Measurements from ENCODE around the gene AXL.
A peak's percentile ranks its signal among the peaks of the same experiment; 100 is the strongest.

The AXL gene

DNA sequence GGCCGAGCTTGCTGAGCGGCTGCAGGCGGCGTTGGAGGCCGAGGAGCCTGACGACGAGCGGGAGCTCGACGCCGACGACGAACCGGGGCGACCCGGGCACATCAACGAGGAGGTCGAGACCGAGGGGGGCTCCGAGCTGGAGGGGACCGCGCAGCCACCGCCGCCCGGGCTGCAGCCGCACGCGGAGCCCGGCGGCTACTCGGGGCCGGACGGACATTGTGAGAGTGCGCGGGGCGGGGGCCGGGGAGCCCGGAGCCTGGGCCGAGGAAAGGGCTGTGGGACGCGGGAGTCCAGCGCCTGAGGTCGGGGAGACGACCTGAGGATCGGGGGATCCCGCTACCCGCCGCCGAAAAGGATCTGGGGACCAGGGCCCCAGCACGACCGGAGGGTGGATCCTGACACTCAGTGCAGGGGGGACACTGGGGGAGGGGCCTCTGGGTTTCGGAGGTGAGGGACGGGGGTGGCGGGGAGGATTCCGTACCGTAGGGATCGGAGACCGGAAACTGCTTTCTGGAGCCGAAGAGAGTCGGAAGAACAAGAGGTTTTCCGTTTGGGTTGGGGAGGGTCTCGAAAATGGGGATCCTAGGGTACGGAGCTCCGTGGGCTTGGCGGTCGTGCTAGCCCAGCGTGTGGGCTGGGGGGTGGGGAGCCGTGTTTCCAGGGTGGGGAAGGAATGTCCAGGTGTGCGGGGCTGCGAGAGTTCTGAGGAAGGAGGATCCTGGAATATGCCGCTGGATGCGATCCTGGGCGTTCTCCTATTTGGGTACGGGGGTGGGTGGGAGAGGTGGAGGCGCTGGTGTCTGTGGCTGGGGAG is 45.8 kb downstream of the AXL start:
- TF ChIP-seq ZFP3 (CRISPR knock-in tag; IDR thresholded peaks at IDR 0.05), result 0 out of 2 replicates have a peak, but pooled peaks have one; percentile 5
- TF ChIP-seq ZNF70 (CRISPR knock-in tag; IDR thresholded peaks at IDR 0.05), result no peak
- no peak; the same call in 2 of the 3 replicates for ATAC-seq

DNA sequence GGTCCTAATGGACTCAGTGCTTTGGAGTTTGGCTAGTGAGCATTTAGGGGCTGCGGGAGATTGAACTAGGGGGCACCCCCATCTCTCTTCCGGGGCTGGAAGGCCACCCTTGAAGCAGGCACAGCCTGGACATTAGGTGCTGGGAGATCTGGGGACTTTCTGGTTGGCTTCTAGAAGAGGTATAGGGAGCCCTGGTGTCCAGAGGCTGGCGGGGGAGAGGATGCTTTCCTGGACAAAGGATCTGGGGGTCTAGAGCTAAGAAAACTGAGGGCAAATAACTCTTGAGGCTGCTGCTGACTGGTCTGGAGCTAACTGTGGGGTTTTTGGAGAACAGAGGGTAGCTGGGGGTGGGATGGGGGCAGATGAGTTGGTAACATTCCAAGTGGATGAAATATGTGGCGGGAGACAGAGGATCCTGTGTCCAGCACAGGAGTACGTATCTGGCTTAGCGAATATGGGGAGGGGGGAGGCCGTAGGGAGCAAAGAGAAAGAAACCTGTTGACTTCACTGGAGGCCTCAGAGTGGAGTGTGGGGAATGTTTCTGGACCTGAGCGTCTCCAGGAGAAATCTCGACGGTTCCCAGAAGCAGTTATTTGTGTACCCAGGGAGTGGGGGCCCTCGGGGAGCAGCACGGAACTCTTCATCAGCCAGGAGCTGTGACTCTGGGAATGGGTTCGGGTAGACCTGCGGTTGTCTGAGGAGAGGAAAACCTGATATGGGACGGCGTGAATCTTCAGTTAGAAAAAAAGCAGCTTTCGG is 46.6 kb downstream of the AXL start:
- no peak for ATAC-seq
- no peak for TF ChIP-seq ARNTL (CRISPR knock-in tag; IDR thresholded peaks at IDR 0.05; ENCODE audit: borderline replicate concordance, low read depth)
- no peak for TF ChIP-seq ZC3H10 (CRISPR knock-in tag; IDR thresholded peaks at IDR 0.05)
- TF ChIP-seq ZFP3 (CRISPR knock-in tag; IDR thresholded peaks at IDR 0.05), result no peak
- TF ChIP-seq ISL1 (CRISPR knock-in tag; IDR thresholded peaks at IDR 0.05), result no peak
- TF ChIP-seq, protein P1, sequence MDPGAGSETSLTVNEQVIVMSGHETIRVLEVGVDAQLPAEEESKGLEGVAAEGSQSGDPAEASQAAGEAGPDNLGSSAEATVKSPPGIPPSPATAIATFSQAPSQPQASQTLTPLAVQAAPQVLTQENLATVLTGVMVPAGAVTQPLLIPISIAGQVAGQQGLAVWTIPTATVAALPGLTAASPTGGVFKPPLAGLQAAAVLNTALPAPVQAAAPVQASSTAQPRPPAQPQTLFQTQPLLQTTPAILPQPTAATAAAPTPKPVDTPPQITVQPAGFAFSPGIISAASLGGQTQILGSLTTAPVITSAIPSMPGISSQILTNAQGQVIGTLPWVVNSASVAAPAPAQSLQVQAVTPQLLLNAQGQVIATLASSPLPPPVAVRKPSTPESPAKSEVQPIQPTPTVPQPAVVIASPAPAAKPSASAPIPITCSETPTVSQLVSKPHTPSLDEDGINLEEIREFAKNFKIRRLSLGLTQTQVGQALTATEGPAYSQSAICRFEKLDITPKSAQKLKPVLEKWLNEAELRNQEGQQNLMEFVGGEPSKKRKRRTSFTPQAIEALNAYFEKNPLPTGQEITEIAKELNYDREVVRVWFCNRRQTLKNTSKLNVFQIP (CRISPR knock-in tag; IDR thresholded peaks at IDR 0.05; ENCODE audit: borderline replicate concordance, low read depth), result no peak
- TF ChIP-seq ESRRG (CRISPR knock-in tag; IDR thresholded peaks at IDR 0.05), result no peak
- no peak for TF ChIP-seq GLIS3 (CRISPR knock-in tag; IDR thresholded peaks at IDR 0.05)
- TF ChIP-seq, protein P2, sequence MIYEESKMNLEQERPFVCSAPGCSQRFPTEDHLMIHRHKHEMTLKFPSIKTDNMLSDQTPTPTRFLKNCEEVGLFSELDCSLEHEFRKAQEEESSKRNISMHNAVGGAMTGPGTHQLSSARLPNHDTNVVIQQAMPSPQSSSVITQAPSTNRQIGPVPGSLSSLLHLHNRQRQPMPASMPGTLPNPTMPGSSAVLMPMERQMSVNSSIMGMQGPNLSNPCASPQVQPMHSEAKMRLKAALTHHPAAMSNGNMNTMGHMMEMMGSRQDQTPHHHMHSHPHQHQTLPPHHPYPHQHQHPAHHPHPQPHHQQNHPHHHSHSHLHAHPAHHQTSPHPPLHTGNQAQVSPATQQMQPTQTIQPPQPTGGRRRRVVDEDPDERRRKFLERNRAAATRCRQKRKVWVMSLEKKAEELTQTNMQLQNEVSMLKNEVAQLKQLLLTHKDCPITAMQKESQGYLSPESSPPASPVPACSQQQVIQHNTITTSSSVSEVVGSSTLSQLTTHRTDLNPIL (CRISPR knock-in tag; IDR thresholded peaks at IDR 0.05; ENCODE audit: low read depth), result no peak
- TF ChIP-seq BACH2 (CRISPR knock-in tag; IDR thresholded peaks at IDR 0.05; ENCODE audit: borderline replicate concordance), result no peak
- no peak for TF ChIP-seq ZNF8 (CRISPR knock-in tag; IDR thresholded peaks at IDR 0.05)
- no peak for TF ChIP-seq CSDC2 (CRISPR knock-in tag; IDR thresholded peaks at IDR 0.05)
- TF ChIP-seq TOX (CRISPR knock-in tag; IDR thresholded peaks at IDR 0.05; ENCODE audit: borderline replicate concordance), result no peak
- TF ChIP-seq TCF4 (CRISPR knock-in tag; IDR thresholded peaks at IDR 0.05; ENCODE audit: borderline replicate concordance), result no peak
- TF ChIP-seq ZFP30 (CRISPR knock-in tag; IDR thresholded peaks at IDR 0.05), result no peak
- TF ChIP-seq ZNF565 (CRISPR knock-in tag; conservative IDR thresholded peaks at IDR 0.05; ENCODE audit: low read depth), result no peak
- TF ChIP-seq PPARA (CRISPR knock-in tag; IDR thresholded peaks at IDR 0.05; ENCODE audit: borderline replicate concordance), result no peak
- TF ChIP-seq, protein P3, sequence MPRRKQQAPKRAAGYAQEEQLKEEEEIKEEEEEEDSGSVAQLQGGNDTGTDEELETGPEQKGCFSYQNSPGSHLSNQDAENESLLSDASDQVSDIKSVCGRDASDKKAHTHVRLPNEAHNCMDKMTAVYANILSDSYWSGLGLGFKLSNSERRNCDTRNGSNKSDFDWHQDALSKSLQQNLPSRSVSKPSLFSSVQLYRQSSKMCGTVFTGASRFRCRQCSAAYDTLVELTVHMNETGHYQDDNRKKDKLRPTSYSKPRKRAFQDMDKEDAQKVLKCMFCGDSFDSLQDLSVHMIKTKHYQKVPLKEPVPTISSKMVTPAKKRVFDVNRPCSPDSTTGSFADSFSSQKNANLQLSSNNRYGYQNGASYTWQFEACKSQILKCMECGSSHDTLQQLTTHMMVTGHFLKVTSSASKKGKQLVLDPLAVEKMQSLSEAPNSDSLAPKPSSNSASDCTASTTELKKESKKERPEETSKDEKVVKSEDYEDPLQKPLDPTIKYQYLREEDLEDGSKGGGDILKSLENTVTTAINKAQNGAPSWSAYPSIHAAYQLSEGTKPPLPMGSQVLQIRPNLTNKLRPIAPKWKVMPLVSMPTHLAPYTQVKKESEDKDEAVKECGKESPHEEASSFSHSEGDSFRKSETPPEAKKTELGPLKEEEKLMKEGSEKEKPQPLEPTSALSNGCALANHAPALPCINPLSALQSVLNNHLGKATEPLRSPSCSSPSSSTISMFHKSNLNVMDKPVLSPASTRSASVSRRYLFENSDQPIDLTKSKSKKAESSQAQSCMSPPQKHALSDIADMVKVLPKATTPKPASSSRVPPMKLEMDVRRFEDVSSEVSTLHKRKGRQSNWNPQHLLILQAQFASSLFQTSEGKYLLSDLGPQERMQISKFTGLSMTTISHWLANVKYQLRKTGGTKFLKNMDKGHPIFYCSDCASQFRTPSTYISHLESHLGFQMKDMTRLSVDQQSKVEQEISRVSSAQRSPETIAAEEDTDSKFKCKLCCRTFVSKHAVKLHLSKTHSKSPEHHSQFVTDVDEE (CRISPR knock-in tag; IDR thresholded peaks at IDR 0.05), result no peak
- TF ChIP-seq, protein P4, sequence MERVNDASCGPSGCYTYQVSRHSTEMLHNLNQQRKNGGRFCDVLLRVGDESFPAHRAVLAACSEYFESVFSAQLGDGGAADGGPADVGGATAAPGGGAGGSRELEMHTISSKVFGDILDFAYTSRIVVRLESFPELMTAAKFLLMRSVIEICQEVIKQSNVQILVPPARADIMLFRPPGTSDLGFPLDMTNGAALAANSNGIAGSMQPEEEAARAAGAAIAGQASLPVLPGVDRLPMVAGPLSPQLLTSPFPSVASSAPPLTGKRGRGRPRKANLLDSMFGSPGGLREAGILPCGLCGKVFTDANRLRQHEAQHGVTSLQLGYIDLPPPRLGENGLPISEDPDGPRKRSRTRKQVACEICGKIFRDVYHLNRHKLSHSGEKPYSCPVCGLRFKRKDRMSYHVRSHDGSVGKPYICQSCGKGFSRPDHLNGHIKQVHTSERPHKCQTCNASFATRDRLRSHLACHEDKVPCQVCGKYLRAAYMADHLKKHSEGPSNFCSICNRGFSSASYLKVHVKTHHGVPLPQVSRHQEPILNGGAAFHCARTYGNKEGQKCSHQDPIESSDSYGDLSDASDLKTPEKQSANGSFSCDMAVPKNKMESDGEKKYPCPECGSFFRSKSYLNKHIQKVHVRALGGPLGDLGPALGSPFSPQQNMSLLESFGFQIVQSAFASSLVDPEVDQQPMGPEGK (CRISPR knock-in tag; IDR thresholded peaks at IDR 0.05; ENCODE audit: borderline replicate concordance), result no peak
- no peak for TF ChIP-seq OSR1 (CRISPR knock-in tag; IDR thresholded peaks at IDR 0.05)

DNA sequence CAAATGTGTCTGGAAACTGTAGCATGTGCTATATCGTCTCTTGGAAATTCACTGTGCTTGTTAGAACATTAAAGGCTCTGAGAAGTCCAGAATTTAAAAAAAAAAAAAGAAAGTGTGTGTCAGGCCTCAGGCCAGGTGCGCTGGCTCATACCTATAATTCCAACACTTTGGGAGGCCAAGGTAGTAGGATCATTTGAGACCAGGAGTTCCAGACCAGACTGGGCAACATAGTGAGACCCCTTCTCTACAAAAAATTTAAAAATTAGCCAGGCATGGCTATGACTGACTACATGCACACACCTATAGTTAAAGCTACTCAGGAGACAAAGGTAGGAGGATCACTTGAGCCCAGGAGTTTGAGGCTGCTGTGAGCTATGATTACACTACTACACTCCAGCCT is 50.0 kb downstream of the AXL start:
- no peak for TF ChIP-seq ZFP30 (CRISPR knock-in tag; IDR thresholded peaks at IDR 0.05)
- TF ChIP-seq ZNF70 (CRISPR knock-in tag; IDR thresholded peaks at IDR 0.05), result no peak
- TF ChIP-seq BACH2 (CRISPR knock-in tag; IDR thresholded peaks at IDR 0.05; ENCODE audit: borderline replicate concordance), result no peak
- TF ChIP-seq ZFP3 (CRISPR knock-in tag; IDR thresholded peaks at IDR 0.05), result no peak
- TF ChIP-seq, protein P3 (CRISPR knock-in tag; IDR thresholded peaks at IDR 0.05), result no peak
- no peak for TF ChIP-seq OSR1 (CRISPR knock-in tag; IDR thresholded peaks at IDR 0.05)
- no peak for TF ChIP-seq ZNF565 (CRISPR knock-in tag; conservative IDR thresholded peaks at IDR 0.05; ENCODE audit: low read depth)
- no peak for TF ChIP-seq ESRRG (CRISPR knock-in tag; IDR thresholded peaks at IDR 0.05)
- no peak for ATAC-seq
